GM21447 (cell line): ENCODE measurements around the gene LDB2.

ENCODE experiments used
- ATAC-seq: cut with Tn5 transposase; IDR thresholded peaks from one replicate; pipeline ENCODE4 v1.9.1; 2021; ENCODE audit not compliant: unreplicated experiment

LDB2 gene

DNA sequence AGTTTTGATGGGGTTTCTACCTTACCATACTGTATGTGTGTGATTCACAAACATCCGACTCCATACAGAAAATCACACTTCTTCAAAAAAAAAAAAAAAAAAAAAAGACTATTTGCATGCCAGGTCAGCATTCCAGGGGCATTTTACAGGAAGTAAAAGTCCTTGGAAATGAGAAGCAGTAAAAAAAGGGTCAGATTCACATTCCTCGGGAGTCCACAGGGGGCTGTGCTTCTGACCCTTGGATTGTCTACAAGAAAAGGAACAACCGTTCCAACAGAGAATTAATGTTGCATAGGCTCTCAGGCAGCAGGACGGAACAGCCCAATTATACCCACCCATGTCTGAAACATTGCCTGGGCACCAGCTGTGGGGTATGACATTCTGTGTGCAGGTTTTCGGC is 290.3 kb downstream of the LDB2 start:
- ATAC-seq = no peak

DNA sequence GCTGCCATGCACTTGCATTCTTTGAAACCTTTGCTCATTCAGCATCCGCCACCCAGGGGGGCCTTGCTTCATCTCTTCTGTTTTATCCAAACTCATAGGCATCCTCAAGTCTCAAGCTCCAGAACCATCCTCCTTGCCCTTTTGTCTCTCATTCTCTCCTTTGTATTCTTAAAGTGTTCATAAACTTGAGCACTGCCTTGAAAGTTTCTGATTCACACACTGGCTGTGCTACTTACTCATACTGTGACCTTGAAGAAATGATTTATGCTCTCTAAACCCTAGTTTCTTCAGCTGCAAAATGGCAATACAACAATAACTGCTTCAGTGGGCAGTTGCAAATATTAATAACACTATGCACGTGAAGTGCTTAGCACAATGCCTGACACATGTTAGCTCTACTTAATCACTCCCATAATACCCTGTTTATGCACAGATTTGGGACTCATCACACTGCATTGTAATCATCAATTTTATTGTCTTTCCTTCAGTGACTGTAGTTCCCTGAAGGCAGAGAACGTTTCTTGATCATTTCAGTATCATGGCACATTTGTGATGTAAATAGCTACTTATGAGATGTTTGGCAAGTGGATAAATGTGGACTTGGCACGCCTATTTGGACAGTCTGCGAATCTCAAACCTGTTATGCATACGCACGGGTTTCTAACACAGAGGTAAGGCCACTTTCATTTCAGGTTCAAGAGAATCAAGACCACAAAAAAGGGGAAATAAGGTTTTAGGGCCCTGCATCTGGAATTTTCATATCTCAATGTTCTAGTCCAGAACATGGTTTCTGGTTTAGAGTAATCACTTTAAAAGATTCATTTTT is 291.0 kb downstream of the LDB2 start:
- no peak for ATAC-seq

DNA sequence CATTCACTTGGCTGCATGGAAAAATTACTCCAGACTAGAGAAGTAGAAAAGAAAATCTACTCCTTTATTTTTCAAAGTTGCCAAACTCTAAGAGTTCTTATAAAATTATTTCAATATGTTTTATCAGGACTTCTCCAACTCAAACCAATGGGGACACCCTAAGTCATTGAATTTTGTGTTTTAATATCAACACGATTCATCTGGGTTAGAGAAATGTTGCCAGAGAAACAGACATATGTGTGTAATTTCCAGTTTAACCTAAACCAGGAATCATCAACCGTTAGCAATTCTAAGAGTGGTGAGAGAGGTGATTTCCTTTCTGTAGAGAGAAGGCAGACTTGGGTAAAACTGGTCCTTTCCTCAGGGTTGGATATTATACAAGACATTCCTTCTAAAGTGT is 291.8 kb downstream of the LDB2 start:
- ATAC-seq = no peak

- no peak for ATAC-seq
Observed at GRCh38 chr4:16603178-16603577, 295.3 kb downstream of the LDB2 start.

DNA sequence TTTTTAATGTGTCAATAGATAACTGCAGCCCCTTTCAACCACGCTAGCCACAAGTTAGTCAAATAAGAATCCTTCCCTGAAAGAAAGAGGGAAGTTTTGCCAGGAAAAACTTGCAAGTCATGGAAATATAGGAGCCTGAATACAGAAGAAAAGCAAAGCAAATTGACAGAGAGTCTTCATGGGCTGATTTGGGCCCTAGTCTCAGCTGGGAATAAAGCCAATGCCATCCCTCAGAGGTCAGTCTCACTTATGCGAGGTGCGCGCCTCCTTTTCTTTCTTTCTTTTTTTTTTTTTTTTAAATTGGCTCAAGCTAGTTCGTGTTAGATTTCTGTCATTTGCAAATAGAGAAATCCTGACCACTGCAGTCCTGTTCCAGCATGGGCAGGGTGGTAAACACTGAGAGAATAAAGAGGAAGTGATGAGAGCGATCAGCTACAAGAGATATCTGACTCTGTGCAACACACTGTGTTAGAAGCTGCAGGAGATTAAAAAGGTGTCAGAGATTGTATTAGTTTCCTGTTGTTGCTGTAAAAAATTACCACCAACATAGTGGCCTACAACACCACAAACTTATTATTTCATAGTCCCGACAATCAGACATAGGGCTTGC is 299.7 kb downstream of the LDB2 start:
- ATAC-seq = no peak

DNA sequence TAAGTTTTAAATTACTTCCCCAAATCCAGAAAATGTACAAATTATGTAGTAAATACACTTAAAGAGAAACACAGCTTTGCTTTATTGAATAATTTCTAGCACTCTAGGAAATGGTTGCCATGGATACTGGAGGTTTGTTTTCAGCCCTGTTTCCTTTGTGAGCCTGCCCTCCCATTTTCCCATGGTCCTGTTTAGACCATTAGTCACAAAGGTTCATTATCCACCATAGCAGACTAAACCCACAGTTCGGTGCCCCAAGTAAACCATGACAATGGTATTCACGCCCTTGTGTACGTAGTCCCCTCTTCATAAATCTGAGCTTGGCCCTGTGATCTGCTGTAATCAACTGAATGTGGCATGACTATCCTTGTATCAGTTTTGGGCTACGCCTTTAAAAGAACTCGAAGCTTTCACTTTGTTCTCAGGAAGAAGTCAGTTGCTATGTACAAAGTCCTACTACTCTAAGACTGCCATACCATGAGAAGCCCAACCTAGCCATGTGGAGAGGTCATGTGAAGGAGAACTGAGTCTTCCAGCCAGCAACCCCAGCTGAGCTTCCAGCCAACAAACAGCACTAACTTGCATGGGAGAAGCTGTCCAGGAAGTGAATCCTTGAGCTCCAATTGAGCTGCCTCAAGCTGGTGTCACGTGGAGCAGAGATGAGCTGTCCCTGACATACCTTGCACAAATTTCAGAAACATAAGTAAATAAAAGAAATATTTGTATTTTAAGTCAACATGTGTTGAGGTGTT is 300.4 kb downstream of the LDB2 start:
- no peak for ATAC-seq

DNA sequence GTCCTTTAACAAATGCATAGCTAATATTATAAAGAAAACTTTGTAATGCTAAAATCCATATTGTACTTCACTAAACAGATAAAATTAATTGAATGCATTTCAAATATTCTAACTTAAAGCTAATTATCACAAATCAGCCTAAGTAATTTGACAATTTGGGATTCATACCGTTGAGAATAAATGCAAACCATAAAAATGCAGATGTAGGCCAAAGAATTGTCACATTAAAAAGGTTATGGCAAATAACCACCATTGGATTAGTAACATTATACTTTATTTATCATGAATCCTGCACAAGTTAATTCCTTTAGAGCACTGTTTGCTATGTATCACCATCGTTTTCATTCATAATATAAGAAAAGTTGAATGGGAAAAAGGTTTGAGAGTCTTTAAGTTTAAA is 301.0 kb downstream of the LDB2 start:
- ATAC-seq = no peak

DNA sequence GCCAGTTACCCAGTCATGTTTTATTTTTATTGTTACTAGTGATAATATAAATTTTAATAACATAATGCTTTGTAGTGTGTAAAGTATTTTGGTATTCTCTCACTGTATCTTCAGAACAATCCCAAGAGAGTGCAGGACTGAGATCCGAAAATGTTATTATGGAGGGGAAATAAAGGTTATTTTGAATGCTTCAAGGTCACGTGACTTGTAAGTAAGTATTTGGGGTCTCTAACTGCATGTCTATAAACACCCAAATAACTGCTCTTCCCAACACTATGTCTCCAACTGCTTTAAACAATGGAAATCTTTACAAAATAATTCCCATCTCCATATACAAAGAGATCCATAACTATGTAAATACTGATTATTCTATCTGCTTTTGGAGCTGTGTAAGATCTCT is 302.2 kb downstream of the LDB2 start:
- no peak for ATAC-seq

DNA sequence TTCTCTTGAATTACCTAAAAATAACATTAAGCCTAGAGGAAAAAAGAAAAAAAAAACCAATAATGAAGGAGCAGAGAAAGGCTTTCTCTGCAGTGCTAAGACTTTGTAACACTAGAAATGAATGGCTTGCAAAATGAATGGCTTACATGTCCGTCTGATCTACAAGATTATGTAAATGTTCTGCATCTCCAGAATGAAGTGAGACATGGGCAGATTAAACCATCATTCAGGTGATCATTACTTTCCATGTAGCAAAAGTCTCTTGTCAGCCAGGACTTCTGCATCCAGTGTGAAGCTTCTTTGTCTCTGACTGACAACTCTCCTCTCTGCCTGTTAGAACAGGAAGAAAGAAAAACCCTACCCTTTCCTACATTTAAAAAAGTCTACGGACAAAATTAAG is 304.3 kb downstream of the LDB2 start:
- ATAC-seq = no peak

- ATAC-seq = no peak
Observed at GRCh38 chr4:16593386-16593785, 305.1 kb downstream of the LDB2 start.

DNA sequence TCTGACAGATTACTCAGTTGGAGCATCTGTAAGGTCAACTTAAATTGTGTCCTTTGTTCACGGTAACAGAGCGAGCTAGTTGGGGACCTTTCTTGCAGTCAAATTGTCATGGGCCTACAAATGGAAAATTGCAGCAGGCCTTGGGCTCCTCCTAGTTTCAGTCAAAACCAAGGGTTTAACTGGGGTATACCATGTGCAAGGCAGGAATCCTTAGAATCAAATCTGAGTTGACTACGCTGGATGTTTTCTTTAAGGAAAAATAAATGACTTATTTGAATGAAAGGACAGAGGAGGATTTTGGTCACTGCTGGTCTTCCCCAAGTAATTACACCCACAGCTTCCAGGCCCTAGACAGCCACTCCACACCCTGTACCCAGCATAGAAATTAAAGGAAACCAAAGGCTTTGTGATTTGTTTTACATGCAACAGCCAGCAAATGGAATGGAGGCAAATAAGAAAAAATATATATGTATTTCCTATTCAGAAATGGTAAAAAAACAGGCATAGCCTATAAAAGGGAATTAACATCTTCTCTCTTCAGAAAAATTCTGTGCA is 307.1 kb downstream of the LDB2 start:
- no peak for ATAC-seq

DNA sequence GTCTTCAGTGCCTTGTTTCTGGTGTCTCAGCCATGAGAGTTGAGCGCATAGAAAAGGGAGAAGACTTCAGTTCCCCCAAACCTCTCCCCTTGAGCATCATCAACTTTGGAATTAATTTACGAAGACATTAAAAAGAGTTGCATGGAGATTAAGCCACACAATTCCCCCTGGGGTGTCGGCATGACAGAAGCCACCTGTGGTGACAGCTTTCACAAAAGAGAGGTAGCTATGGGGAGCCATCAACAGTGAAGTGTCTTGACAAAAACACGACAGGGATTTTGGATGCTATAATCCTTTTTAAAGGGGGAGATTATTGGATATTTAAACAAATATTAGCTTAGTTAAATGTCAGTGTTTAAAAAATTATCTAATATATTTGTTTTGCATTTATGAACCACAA is 307.6 kb downstream of the LDB2 start:
- ATAC-seq = no peak

GRCh38 chr4:16588651-16589050 is 309.8 kb downstream of the LDB2 start:
- ATAC-seq = no peak

DNA sequence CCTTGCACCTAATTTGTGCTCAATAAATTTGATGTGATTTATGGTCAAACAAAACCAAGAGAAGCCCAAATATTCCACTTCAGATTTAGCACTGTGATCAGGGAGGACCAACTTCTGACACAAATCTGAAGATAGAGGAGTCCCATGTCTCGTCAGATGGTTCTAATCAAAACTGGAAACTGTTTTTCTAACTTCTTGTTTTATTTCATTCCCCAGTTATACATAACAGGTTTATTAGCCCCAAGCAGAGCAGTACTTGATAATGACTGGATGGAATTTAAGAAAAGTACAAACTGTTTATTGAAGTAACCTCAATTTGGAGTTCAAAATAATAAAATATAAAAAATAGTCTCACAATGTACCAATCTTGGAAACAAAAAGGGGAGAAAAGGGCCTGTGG is 310.3 kb downstream of the LDB2 start:
- no peak for ATAC-seq

GRCh38 chr4:16585053-16585452 is 313.4 kb downstream of the LDB2 start:
- no peak for ATAC-seq

GRCh38 chr4:16583764-16584163 is 314.7 kb downstream of the LDB2 start:
- no peak for ATAC-seq

GRCh38 chr4:16582526-16582925 is 315.9 kb downstream of the LDB2 start:
- no peak for ATAC-seq

- no peak for ATAC-seq
Observed at GRCh38 chr4:16582036-16582435, 316.4 kb downstream of the LDB2 start.

DNA sequence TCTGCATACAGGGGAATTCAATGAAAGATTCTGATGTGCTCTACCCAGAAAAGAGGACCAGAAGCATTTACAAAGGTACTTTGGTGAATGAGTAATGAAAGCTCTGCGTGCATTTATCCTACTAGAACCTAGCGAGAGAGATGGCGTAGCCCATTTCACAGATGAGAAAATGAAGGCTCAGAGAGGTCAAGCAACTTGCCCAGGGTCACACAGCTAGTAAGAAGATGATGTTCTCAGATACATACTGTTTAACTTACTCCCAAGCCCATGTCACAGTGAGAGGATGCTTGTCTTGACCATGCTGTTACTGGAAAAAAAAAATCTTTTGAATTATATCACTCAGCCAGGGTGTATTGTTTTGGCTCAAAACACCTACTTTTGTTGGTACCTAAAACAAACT is 317.3 kb downstream of the LDB2 start:
- no peak for ATAC-seq

GRCh38 chr4:16580514-16580913 is 317.9 kb downstream of the LDB2 start:
- no peak for ATAC-seq

GRCh38 chr4:16579866-16580265 is 318.6 kb downstream of the LDB2 start:
- no peak for ATAC-seq

DNA sequence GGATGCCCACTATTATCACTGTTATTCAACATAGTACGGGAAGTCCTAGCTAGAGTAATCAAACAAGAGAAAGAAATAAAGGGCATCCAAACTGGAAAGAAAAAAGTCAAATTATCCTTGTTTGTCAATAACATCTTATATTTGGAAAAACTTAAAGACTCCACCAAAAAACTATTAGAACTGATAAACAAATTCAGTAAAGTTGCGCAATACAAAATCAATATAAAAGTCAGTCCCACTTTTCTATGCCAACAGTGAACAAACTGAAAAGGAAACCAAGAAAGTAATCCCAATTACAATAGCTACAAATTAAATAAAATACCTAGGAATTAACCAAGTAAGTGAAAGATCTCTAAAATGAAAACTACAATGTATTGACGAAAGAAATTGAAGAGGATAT is 321.3 kb downstream of the LDB2 start:
- ATAC-seq = no peak
